GM10847 (cell line): ENCODE measurements around the gene ARHGDIA.

Source experiments
- POLR2A ChIP-seq: IDR thresholded peaks from 2 replicates; pipeline ENCODE4 v1.6.1; 2011; ENCODE audit not compliant: insufficient read length; ENCODE audit errors: extremely low read depth

ARHGDIA gene

DNA sequence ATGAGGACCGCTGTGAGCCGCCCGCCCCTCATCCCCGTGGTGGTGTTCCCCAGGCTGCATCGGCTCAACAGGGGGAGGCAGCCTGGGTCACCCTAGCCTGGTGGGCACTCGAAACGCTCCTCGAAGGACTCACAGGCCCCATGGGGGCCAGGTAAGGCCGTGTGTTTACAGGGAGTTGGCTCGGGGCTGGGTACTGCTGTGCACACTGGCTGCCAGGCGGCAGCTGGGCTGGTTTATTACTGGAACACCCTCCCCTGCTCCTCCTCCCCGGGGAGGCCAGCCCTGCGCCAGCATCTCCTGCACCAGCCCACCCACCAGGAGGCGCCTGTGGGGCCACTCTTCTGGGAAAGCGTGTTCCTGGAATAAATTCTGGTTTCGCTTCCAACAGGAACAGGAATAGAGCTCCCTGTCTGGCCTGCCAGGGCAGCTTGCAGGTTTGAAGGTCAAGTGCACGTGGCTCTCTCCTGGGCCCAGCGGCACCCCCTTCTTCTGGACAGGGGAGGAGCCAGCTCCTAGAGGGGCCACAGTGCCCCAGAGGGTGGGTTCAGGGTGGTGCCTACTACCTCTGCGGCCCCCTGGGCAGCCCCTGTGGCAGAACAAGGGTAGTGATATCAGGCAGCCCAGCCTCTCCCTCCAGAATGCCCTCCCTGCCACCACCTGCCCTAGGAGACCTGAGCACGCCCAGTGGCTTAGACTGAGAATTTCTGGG is 49.4 kb downstream of the ARHGDIA start:
- TF ChIP-seq POLR2A = no peak

DNA sequence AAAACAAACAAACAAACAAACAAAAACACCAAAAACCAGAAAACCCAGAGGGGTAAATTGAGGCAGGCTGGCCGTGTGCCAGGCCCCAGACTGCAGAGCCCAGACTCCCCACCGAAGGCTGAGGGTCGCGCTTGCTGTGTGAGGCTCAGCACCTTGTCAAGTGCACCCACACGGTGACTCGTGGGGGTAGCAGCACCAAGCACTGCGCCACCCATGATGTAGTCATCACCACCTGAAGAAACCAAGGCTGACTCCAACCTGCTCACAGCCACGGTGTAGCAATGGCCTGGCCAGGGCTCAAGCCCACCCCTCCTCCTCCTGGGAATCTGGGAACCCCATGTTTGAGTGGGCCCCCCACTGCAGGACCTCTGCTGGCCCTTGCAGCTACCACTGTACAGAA is 50.0 kb downstream of the ARHGDIA start:
- TF ChIP-seq POLR2A = no peak

- no peak for TF ChIP-seq POLR2A
Measured at GRCh38 chr17:81819708-81820107, 51.4 kb downstream of the ARHGDIA start.

- TF ChIP-seq POLR2A = no peak
Measured at GRCh38 chr17:81817758-81818147, 53.4 kb downstream of the ARHGDIA start.
